Prostate gland (tissue), 2 donors: ENCODE measurements around the gene CYRIA. TPM values are rescaled to one million over a fixed set of nuclear protein-coding genes. Genes with fewer than 3 reads are reported as not detected.

ENCODE experiments used
- DNase-seq: peaks from one replicate; pipeline ENCODE4 v3.0.0-alpha.2; 2019; ENCODE audit warnings: low spot score
- H3K27ac ChIP-seq, 2 donors: fragments of 200-600 bp; sonication (generic); 2 replicates each; pipeline ENCODE4 v1.5.1; 2017 to 2019
- H3K27me3 ChIP-seq: fragments of 200-600 bp; sonication (generic); replicated peaks from 2 replicates; pipeline ENCODE4 v1.5.1; 2019; ENCODE audit not compliant: insufficient read depth
- H3K36me3 ChIP-seq, 2 donors: fragments of 200-600 bp; sonication (generic); 1 replicate in 1 of 2; 2 replicates in 1 of 2; pipeline versions ENCODE4 v1.5.1 to v1.8.1; 2017 to 2019
- H3K4me1 ChIP-seq: fragments of 200-600 bp; sonication (generic); replicated peaks from 2 replicates; pipeline ENCODE4 v1.5.1; 2019
- H3K4me3 ChIP-seq, 2 donors: fragments of 200-600 bp; sonication (generic); 2 replicates each; pipeline ENCODE4 v1.5.1; 2017 to 2019
- H3K9me3 ChIP-seq: fragments of 200-600 bp; sonication (generic); 2 replicates; pipeline ENCODE4 v1.5.1; 2017
- CTCF ChIP-seq, 4 experiments: fragments of 200-600 bp in 2 of 4; fragments of 450-650 bp in 2 of 4; sonication (generic) in 2 of 4; IDR thresholded peaks; 1 replicate in 3 of 4; 2 replicates in 1 of 4; pipeline ENCODE4 v1.5.1; 2016 to 2019; ENCODE audit warnings: antibody characterized with exemption in 4 of 4, mild to moderate bottlenecking in 2 of 4, moderate library complexity in 2 of 4
- POLR2A ChIP-seq: fragments of 450-650 bp; IDR thresholded peaks from one replicate; pipeline ENCODE4 v1.6.1; 2016; ENCODE audit warnings: antibody characterized with exemption, mild to moderate bottlenecking
- POLR2AphosphoS5 ChIP-seq: sonication (generic); formaldehyde crosslinking; IDR thresholded peaks from one replicate; pipeline ENCODE4 v1.6.1; 2017; ENCODE audit warnings: antibody characterized with exemption
- WGBS: methylation state at CpG from one replicate; pipeline ENCODE4 v1.1.5; 2018; 5-methylcytosine and 5-hydroxymethylcytosine counted together
- intact Hi-C: fragments of 100-400 bp; cut with DNase I; formaldehyde crosslinking; loops from one replicate; pipeline ENCODE4 v1.14.2; 2022
- total RNA-seq, 2 donors: library from RNA; depleted of rRNA; stranded (reverse); fragments of >200 nt; gene quantifications; one replicate each; pipeline ENCODE4 v1.1.0, GENCODE V29; 2016

CYRIA gene
- total RNA-seq, 2 donors from 2014 or later, result 6.5 to 10.3 TPM

- intact Hi-C loops, result no loop called here
- 71% methylated on average over 9 of the region's 9 CpGs for WGBS
These were observed 25.5 kb downstream of the CYRIA start for GRCh38 chr2:16640001-16640700.

DNA sequence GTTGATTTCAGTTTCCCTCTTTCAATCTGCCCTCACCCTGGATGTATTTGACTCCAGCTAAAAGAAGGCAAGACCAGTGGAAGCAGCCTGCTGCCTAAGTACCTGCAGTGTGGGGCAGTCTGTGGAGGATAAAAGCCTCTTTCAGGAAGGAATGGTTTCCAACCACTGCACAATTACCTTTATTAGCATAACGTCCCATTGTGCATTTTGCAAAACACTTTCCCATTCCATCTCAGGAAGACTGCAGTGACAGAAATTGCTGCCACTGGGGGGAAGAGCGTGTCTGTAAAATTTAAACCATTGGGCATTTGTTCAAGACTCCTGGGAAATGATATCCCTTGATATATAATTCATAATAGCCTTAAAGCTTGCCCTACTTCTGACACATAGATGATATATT is 26.2 kb downstream of the CYRIA start:
- WGBS, result 58% methylated on average over 2 of the region's 2 CpGs
- intact Hi-C loops, result no loop called here
- DNase-seq, result no peak
- no peak overlapping the region for H3K27ac ChIP-seq
- no peaks in the 10 kb centered on the region for H3K27me3 ChIP-seq
- no peaks in the 10 kb centered on the region for H3K4me1 ChIP-seq
- TF ChIP-seq POLR2AphosphoS5, result no peak
- no peak for TF ChIP-seq CTCF (IDR thresholded peaks at IDR 0.05)
- no peak for TF ChIP-seq POLR2A
- no peaks in the 10 kb centered on the region for H3K9me3 ChIP-seq
- H3K4me3 ChIP-seq, result no peak overlapping the region
- H3K36me3 ChIP-seq, result no peaks in the 10 kb centered on the region

More at GRCh38 chr2:16640001-16640700, 25.5 kb downstream of the CYRIA start:
- H3K27ac ChIP-seq, result no peak overlapping the region
- no peaks in the 10 kb centered on the region for H3K27me3 ChIP-seq
- H3K4me1 ChIP-seq, result no peaks in the 10 kb centered on the region
- DNase-seq, result no peak
- H3K36me3 ChIP-seq, result no peaks in the 10 kb centered on the region
- H3K9me3 ChIP-seq, result no peaks in the 10 kb centered on the region
- H3K4me3 ChIP-seq, result no peak overlapping the region
- no peak for TF ChIP-seq POLR2A
- no peak for TF ChIP-seq POLR2AphosphoS5
- TF ChIP-seq CTCF (IDR thresholded peaks at IDR 0.05), result no peak

- Histone ChIP-seq H3K9me3 (no peaks in the 10 kb centered on the region), H3K36me3 (no peaks in the 10 kb centered on the region), H3K4me3 (no peak overlapping the region), H3K27ac (no peak overlapping the region), H3K4me1 (no peaks in the 10 kb centered on the region), H3K27me3 (no peaks in the 10 kb centered on the region)
- 86% methylated on average over 8 of the region's 8 CpGs for WGBS
- intact Hi-C loops, result no loop called here
- no peak for DNase-seq
- TF ChIP-seq POLR2AphosphoS5 (no peak), CTCF (IDR thresholded peaks at IDR 0.05) (no peak), POLR2A (no peak)
These were observed 26.7 kb downstream of the CYRIA start for GRCh38 chr2:16638946-16639345.

GRCh38 chr2:16637304-16637703 is 28.3 kb downstream of the CYRIA start:
- no peaks in the 10 kb centered on the region for H3K36me3 ChIP-seq
- no peak for TF ChIP-seq POLR2A
- TF ChIP-seq POLR2AphosphoS5, result no peak
- no peak for TF ChIP-seq CTCF (IDR thresholded peaks at IDR 0.05)
- no peak overlapping the region for H3K4me3 ChIP-seq
- 93% methylated on average over 1 of the region's 1 CpG for WGBS
- no peak for DNase-seq
- H3K27ac ChIP-seq, result no peak overlapping the region
- H3K9me3 ChIP-seq, result no peaks in the 10 kb centered on the region
- no peaks in the 10 kb centered on the region for H3K4me1 ChIP-seq
- intact Hi-C loops, result no loop called here
- no peaks in the 10 kb centered on the region for H3K27me3 ChIP-seq
